Activated T-helper 17 cell treated with anti-CD3 and anti-CD28 coated beads, Interleukin-2, amount 50 U/mL, for 72 hours (primary cell): Measurements from ENCODE around the gene RPGR. TPM values are rescaled to one million over a fixed set of nuclear protein-coding genes. Genes with fewer than 3 reads are reported as not detected.

Experiments
- ATAC-seq: fragments of 150-1000 bp; cut with Tn5 transposase; replicated peaks from 2 replicates; pipeline ENCODE4 v1.10.0; 2021; ENCODE audit warnings: mild to moderate bottlenecking, moderate library complexity
- H3K27ac Mint-ChIP-seq: one replicate; pipeline ENCODE4 v1.8.0; 2022; ENCODE audit warnings: mixed read lengths
- H3K27me3 Mint-ChIP-seq: one replicate; pipeline ENCODE4 v1.8.0; 2022; ENCODE audit warnings: mixed read lengths
- H3K36me3 Mint-ChIP-seq: one replicate; pipeline ENCODE4 v1.8.0; 2022; ENCODE audit warnings: low read depth, mild to moderate bottlenecking, mixed read lengths
- H3K4me1 Mint-ChIP-seq: one replicate; pipeline ENCODE4 v1.8.0; 2022; ENCODE audit warnings: mixed read lengths
- H3K4me3 Mint-ChIP-seq: one replicate; pipeline ENCODE4 v1.8.0; 2022; ENCODE audit warnings: mild to moderate bottlenecking, mixed read lengths
- H3K9me3 Mint-ChIP-seq: one replicate; pipeline ENCODE4 v1.8.0; 2022; ENCODE audit warnings: mixed read lengths
- total RNA-seq, 2 donors: library from RNA; stranded (reverse); gene quantifications; one replicate each; pipeline ENCODE4 v1.2.3, GENCODE V29; 2022

RPGR gene
- total RNA-seq, 2 donors from 2014 or later = 3.5 to 7.5 TPM

DNA sequence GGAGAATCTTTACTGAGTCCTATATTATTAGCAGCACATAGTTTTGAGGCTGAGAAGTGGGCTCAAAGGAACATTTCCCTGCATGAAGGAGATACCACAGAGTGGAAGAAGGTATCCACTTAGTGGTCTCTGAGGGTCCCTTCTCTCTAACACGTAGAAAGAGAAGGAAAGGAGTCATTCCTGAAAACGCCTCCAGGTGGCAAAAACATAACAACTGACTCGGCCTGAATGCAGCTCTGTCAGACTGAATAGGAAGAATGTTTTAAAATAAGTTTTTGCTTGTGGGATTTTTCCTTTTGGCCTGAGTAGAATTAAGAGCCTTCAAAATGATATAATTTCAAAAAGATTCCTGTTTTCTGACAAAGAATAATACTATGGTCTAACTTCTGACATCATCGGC is 23.3 kb downstream of the RPGR start:
- Mint-ChIP-seq H3K27ac (no peak overlapping the region), H3K4me3 (no peak overlapping the region), H3K4me1 (no peaks in the 10 kb centered on the region), H3K36me3 (peaks cover 6% of the 10 kb centered on the region), H3K27me3 (no peaks in the 10 kb centered on the region), H3K9me3 (no peaks in the 10 kb centered on the region)
- ATAC-seq = no peak

DNA sequence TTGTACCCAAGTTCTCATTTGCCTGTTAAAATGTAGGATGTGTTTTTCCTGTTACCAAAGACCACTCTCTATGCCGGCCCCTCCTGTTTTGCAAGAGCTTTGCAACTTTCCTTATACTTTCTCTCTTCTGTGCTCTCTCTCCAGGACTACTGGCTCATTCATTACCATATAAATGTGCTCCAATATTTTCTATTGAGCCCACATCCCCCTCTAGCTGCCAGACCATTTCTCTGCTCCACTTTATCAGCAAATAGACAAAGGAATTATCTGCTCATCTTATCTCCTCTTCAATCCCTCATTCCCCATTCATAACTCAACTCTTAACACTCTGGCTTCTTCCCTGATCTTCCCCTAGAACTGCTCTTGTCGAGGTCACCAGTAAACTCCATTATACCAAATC is 33.6 kb downstream of the RPGR start:
- no peak overlapping the region for H3K4me3 Mint-ChIP-seq
- no peaks in the 10 kb centered on the region for H3K36me3 Mint-ChIP-seq
- ATAC-seq = no peak
- H3K9me3 Mint-ChIP-seq = no peaks in the 10 kb centered on the region
- H3K27me3 Mint-ChIP-seq = no peaks in the 10 kb centered on the region
- no peaks in the 10 kb centered on the region for H3K4me1 Mint-ChIP-seq
- no peak overlapping the region for H3K27ac Mint-ChIP-seq

DNA sequence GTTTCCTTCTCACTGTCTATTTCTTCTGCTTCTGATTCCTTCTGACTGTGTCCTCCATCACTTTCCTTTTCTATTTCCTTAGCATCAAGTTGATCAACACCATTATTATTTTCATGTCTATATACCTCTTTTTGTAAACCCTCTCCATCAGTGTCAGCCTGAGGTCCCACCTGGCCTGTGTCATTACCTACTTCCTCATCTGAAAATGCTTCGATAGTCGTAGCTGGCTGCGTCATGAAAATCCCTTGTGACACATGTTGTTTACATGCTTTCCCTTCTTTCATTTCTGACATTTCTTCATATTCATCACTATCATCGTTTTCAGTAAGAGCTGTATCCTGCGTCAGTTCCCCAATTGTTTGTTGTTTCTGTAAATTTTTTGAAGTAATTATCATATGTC is 39.6 kb downstream of the RPGR start:
- Mint-ChIP-seq H3K9me3 (no peaks in the 10 kb centered on the region), H3K36me3 (peaks cover 9% of the 10 kb centered on the region), H3K4me1 (peaks cover 7% of the 10 kb centered on the region), H3K27ac (peak overlapping the region; percentile 5), H3K4me3 (no peak overlapping the region), H3K27me3 (no peaks in the 10 kb centered on the region)
- ATAC-seq = no peak

DNA sequence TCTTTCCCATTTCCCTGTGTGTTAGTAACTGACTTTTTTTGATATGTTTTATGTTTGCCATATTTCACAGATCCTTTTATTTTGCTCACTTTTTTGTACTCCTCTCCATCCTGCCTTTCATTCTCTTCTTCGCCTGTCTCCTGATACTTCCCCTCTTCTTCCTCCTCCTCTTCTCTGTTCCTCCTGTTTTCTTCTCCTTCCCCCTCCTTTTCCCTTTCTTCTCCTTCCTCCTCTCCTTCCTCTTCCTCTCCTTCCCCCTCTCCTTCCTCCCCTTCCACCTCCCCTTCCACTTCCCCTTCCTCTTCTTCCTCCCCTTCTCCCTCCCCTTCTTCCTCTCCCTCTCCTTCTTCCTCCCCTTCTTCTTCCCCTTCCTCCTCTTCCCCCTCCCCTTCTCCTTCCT is 41.7 kb downstream of the RPGR start:
- H3K27me3 Mint-ChIP-seq = no peaks in the 10 kb centered on the region
- no peak overlapping the region for H3K27ac Mint-ChIP-seq
- H3K4me1 Mint-ChIP-seq = peaks cover 7% of the 10 kb centered on the region
- ATAC-seq = no peak
- H3K9me3 Mint-ChIP-seq = no peaks in the 10 kb centered on the region
- no peak overlapping the region for H3K4me3 Mint-ChIP-seq
- peaks cover 9% of the 10 kb centered on the region for H3K36me3 Mint-ChIP-seq

DNA sequence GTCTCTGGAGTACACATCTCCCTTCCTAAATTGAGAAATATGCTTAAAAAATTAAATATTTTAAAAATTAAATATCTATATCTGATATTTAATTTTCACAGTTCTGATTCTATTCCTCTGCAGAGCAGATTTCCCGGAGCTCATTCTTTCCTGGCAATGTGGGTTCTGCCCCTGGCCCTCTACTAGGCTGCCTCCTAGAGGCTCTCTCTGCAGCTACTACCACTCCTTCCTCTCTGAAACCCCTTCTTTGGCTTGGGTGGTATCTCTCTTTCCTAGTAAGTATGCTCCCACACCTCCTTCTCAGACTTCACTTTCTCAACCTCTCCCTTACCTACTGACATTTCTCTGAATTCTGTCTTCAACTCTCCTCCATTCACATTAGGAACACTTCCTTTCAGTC is 45.3 kb downstream of the RPGR start:
- ATAC-seq = no peak
- H3K4me3 Mint-ChIP-seq = no peak overlapping the region
- H3K36me3 Mint-ChIP-seq = peaks cover 3% of the 10 kb centered on the region
- H3K27ac Mint-ChIP-seq = no peak overlapping the region
- no peaks in the 10 kb centered on the region for H3K9me3 Mint-ChIP-seq
- H3K4me1 Mint-ChIP-seq = peaks cover 4% of the 10 kb centered on the region
- no peaks in the 10 kb centered on the region for H3K27me3 Mint-ChIP-seq

DNA sequence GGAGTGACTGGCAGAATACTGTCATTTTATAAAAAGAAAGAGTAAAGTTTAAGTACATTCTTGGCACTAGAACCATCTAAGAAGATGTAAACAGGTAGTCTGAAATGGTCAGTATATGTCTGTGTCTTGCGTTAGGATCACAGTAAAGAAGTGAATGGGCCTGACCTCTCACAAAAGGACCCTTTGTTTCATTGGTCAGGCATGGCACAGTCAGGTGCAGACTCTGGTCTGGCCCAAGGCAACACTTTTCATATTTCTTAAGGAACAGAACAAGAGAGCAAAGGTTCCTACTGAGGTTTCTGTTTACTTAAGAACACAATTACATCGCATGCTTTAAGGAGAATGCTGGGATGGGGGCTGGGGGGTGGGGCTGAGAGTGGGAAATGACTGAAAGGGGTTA is 48.1 kb downstream of the RPGR start:
- Mint-ChIP-seq H3K27me3 (no peaks in the 10 kb centered on the region), H3K4me3 (no peak overlapping the region), H3K9me3 (no peaks in the 10 kb centered on the region), H3K27ac (no peak overlapping the region), H3K36me3 (no peaks in the 10 kb centered on the region), H3K4me1 (no peaks in the 10 kb centered on the region)
- no peak for ATAC-seq

DNA sequence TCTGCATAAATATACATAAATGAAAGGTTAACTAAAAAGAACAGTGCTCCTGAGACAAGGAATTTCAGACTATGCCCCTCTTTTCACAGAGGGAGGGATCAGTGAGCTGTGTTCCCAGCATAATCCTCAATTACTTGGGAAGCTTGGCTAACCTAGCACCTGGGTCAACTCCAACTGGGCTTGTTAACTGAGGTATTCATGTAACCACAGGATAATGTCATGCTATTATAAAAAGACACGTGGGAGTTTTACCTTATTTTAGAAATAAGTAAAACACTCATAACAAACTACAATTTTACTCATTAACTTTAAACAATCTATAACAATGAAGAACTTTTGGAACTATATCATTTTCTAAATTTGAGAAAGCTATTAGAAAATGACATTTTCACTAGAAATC is 48.6 kb downstream of the RPGR start:
- ATAC-seq = no peak
- H3K36me3 Mint-ChIP-seq = no peaks in the 10 kb centered on the region
- H3K27ac Mint-ChIP-seq = no peak overlapping the region
- no peaks in the 10 kb centered on the region for H3K4me1 Mint-ChIP-seq
- no peaks in the 10 kb centered on the region for H3K9me3 Mint-ChIP-seq
- no peaks in the 10 kb centered on the region for H3K27me3 Mint-ChIP-seq
- H3K4me3 Mint-ChIP-seq = no peak overlapping the region

DNA sequence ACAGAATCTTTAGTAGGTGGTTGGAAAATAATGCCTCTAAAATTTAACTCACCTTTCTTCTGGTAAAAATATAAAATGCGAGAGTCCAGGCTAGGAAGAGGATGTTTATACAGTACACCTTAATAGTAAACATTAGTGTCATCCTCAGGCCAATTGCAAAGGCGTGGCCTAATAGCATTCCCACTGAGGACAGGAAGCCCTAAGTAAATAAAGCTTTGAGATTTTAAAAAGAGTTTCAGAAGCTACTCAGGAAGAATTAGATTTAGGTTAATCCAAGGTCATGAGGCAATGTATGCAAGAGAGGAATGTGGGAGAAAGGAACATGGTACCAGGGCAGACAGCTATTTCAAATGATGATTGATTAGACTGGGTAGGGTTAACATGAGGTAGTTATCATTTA is 49.5 kb downstream of the RPGR start:
- no peak overlapping the region for H3K4me3 Mint-ChIP-seq
- no peak for ATAC-seq

DNA sequence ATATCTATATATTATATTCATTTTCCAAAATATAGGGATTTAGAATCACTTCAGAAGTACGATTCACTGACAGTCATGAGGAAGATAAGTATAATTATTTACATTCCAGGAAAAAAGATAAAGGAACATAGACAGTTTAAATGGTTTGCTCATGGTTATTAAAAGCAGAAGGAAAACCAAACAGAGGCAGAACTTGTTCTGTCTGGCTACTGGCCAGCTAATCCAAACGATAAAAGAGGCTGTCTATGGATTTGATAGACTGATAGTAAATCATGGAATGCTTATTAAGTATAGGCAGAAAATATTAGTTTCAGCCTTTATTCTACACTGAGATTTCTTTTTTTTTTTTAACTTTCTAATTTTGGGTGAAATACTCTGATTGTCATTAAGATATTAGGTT is 50.2 kb downstream of the RPGR start:
- no peaks in the 10 kb centered on the region for H3K27me3 Mint-ChIP-seq
- no peaks in the 10 kb centered on the region for H3K4me1 Mint-ChIP-seq
- no peak overlapping the region for H3K4me3 Mint-ChIP-seq
- H3K36me3 Mint-ChIP-seq = no peaks in the 10 kb centered on the region
- no peaks in the 10 kb centered on the region for H3K9me3 Mint-ChIP-seq
- no peak overlapping the region for H3K27ac Mint-ChIP-seq
- no peak for ATAC-seq

More for the DNA sequence above, 49.5 kb downstream of the RPGR start:
- no peak overlapping the region for H3K27ac Mint-ChIP-seq
- no peaks in the 10 kb centered on the region for H3K27me3 Mint-ChIP-seq
- H3K9me3 Mint-ChIP-seq = no peaks in the 10 kb centered on the region
- no peaks in the 10 kb centered on the region for H3K4me1 Mint-ChIP-seq
- H3K36me3 Mint-ChIP-seq = no peaks in the 10 kb centered on the region

DNA sequence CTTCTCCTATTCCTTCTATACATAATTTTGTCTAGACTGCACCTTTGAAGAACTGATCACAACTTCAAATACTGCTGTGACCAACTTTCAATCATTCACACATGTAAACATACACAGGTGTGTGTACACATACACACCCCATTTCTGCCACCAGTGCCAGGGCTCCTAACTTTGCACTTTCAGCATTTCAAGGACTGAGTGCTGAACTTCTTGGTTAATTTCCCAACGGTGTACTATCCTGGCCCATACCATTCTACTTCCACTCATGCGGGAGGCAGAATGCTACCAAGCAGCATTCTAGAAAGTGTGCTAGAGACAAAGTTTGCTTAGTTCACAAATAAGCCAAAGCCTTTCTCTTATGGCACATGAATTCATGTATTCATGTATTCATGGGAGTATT is 51.2 kb downstream of the RPGR start:
- Mint-ChIP-seq H3K9me3 (no peaks in the 10 kb centered on the region), H3K36me3 (no peaks in the 10 kb centered on the region), H3K27ac (no peak overlapping the region), H3K4me3 (no peak overlapping the region), H3K27me3 (no peaks in the 10 kb centered on the region), H3K4me1 (no peaks in the 10 kb centered on the region)
- ATAC-seq = no peak

DNA sequence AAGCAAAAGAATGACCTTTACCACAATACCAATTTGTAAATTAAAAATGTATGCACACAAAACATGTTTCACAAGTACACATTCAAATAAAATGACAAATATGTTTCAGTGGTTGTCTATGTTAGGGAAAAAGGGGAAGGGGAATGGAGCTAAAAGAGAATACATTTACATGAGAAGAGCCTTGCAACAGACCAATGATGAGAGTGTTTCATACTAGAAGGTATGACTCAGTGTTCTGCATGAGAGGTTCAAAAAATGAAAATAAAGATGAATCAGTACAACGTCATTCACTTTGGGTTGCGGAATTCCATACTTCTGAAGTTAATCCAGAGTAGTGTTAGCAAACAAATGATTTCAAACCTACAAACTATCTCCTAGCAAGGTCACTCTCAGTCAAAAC is 51.7 kb downstream of the RPGR start:
- no peaks in the 10 kb centered on the region for H3K9me3 Mint-ChIP-seq
- no peaks in the 10 kb centered on the region for H3K4me1 Mint-ChIP-seq
- no peak overlapping the region for H3K27ac Mint-ChIP-seq
- ATAC-seq = peak; percentile 48
- H3K27me3 Mint-ChIP-seq = no peaks in the 10 kb centered on the region
- H3K36me3 Mint-ChIP-seq = peaks cover 4% of the 10 kb centered on the region
- no peak overlapping the region for H3K4me3 Mint-ChIP-seq

DNA sequence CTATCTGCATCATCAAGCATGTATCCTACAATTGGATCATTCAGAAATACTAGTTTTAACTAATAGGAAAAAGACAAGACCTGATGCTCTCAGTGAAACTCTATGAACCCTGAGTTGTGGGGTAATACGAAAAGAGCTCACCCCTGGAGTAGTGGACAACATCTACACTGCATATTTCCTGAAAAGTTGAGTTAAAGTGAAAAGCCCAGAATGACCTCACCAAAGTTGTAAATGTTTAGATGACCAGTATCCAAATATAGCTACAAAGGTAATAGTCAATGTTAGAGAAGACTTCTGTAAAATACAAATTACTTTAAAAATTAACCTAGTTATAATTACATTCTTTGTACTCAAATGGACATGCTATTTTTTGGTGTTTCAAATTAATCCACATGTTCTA is 53.9 kb downstream of the RPGR start:
- H3K36me3 Mint-ChIP-seq = peaks cover 6% of the 10 kb centered on the region
- no peak for ATAC-seq
- H3K4me3 Mint-ChIP-seq = no peak overlapping the region
- H3K4me1 Mint-ChIP-seq = no peaks in the 10 kb centered on the region
- no peaks in the 10 kb centered on the region for H3K9me3 Mint-ChIP-seq
- no peak overlapping the region for H3K27ac Mint-ChIP-seq
- no peaks in the 10 kb centered on the region for H3K27me3 Mint-ChIP-seq

DNA sequence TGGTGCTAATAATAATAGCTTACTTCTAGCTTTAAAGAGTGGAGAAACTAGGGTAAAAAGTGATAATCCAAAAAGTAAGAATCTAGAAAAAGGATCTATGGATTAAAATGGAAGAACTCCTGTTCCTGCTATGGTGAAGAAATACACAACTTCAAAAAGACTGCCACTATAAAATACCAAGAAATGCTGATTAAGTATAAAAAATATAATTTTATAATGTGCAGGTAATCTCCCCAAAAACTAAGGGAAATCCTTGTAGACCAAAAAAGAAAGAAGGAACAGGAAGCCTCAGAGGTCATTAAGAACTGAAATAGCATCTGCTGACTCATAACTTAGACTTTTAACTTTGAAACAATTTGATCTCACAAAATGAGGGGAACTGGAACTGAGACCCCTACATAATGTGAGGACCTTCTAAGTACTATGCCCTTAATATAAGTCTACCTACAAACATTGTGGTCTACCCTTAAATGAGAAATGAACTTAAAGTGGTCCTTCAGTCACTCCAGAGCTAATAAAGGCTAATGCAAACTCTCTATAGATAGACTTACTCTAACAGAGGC is 56.1 kb downstream of the RPGR start:
- no peaks in the 10 kb centered on the region for H3K27me3 Mint-ChIP-seq
- ATAC-seq = no peak
- H3K4me3 Mint-ChIP-seq = no peak overlapping the region
- no peak overlapping the region for H3K27ac Mint-ChIP-seq
- peaks cover 6% of the 10 kb centered on the region for H3K36me3 Mint-ChIP-seq
- no peaks in the 10 kb centered on the region for H3K4me1 Mint-ChIP-seq
- no peaks in the 10 kb centered on the region for H3K9me3 Mint-ChIP-seq

DNA sequence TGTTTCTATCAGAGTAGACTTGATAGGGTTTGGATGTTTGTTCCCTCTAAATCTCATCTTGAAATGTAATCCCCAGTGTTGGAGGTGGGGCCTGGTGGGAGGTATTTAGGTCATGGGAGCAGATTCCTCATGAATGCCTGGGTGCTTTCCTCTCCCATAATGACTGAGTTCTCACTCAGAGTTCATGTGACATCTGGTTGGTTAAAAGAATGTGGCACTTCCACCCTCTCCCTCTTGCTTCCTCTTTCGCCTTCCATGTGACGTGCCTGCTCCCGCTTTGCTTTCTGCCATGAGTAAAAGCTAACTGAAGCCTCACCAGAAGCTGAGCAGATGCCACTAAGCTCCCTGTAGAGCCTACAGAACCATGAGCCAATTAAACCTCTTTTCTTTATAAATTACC is 59.3 kb downstream of the RPGR start:
- H3K36me3 Mint-ChIP-seq = peaks cover 6% of the 10 kb centered on the region
- no peaks in the 10 kb centered on the region for H3K27me3 Mint-ChIP-seq
- H3K27ac Mint-ChIP-seq = no peak overlapping the region
- no peaks in the 10 kb centered on the region for H3K9me3 Mint-ChIP-seq
- ATAC-seq = no peak
- no peak overlapping the region for H3K4me3 Mint-ChIP-seq
- H3K4me1 Mint-ChIP-seq = no peaks in the 10 kb centered on the region

DNA sequence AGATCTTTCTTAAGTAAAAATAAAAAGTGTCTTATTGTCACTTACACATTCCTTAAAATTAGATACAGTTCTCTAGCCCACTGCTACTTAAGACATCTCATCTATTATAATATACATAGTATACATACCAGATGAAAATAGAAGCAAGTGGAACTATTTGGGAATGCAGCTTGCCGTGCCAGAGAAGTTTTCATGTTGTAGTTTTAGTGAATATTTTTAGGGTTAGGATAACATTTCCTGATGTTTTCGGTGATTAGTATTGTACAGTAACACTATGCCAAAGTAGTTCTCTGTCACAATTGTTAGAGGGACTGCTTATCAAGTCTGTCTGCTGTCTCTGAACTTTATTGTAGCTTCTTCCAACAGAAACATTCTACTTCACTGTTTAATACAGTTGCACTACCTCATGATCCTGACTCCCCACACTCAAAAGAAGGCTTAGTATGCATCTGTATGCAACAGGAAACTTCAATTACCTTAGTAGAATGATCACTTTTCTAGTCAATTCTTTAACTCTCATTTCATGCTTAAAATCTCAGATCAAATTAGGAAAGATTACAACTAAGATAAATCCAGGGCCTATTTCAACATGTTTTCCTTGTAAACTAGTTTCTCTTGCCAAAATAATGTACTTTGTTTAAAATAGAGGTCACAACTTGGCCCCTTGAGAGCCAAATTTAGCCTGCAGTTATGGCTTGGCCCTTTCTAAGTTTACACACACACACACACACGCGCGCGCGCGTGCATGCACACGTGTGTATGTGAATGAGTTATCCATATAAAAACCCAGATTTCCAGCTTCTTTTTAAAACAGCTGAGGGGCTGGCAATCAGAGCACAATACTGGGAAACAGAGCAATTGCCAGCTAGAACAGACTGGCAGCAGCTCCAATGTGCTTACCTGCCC is 64.3 kb downstream of the RPGR start:
- no peak for ATAC-seq
- Mint-ChIP-seq H3K4me1 (no peaks in the 10 kb centered on the region), H3K36me3 (no peaks in the 10 kb centered on the region), H3K9me3 (no peaks in the 10 kb centered on the region), H3K27me3 (no peaks in the 10 kb centered on the region), H3K27ac (no peak overlapping the region), H3K4me3 (no peak overlapping the region)
